HS-5 (cell line): Measurements from ENCODE around the gene WDR93.

Experiments
- DNase-seq: peaks from one replicate; pipeline ENCODE4 v3.0.0-alpha.2; 2012; ENCODE audit warnings: low read depth

Gene WDR93

GRCh38 chr15:89749526-89749925, 58.9 kb downstream of the WDR93 start:
- no peak for DNase-seq

DNA sequence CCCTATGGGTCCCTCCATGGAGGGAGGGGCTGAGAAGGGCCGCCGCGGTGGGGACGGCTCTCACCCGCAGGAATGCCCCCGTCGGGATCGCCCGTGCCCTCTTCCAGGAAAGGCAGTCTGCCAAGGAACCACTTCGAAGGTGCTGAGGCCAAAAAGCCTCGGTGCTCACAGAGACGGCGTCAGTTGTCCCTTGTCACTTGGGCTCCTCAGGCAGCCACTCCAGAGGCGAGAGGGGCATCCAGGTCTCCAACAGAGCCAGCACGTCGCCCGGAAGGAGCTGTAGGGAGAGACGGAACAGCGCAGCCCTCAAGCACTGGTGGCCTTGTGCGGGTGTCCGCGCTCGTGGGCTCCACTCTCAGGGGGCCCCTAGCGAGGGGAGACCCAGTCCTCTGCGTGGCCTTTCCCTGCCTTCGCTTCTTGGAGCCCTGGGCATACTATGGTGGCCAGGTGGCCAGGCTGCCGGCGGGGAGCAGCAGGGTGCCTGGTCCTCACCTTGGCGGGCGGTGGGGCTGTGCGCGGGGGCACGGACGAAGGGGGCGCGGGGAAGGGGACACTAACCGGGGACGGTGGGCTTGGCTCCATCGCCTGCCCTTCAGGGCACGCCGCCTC, 59.4 kb downstream of the WDR93 start:
- no peak for DNase-seq

- peak; percentile 53 for DNase-seq
These were observed 60.2 kb downstream of the WDR93 start, which contains the start of gene MESP1 for GRCh38 chr15:89750560-89751542. Gene MESP1, minus strand, starts transcription at chr15:89751249. Its CDS starts 18 bp downstream, at chr15:89751231.

DNA sequence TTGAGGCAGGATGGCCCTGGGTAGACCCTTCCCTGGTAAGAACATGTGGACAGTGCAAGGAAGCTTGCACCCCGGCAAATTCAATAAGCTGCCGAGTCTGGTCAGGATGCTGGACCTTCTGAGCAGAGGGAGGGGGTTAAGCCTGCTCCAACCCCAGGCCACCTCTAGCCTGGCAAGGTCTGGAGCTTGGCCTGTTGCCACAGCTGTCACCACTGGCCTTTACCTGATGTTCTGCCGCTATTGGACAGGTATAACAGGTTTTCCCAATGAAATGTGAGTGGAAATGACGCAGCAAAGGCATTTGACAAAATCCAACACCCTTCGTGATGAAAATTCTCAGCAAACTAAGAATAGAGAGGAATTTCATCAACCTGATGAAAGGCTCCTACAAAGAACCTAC, 61.1 kb downstream of the WDR93 start:
- no peak for DNase-seq

- DNase-seq: no peak
These were observed 63.2 kb downstream of the WDR93 start for GRCh38 chr15:89753855-89754254.

- no peak for DNase-seq
These were observed 63.9 kb downstream of the WDR93 start for GRCh38 chr15:89754361-89755154.

- DNase-seq: no peak
These were observed 65.1 kb downstream of the WDR93 start for GRCh38 chr15:89755701-89756100.

DNA sequence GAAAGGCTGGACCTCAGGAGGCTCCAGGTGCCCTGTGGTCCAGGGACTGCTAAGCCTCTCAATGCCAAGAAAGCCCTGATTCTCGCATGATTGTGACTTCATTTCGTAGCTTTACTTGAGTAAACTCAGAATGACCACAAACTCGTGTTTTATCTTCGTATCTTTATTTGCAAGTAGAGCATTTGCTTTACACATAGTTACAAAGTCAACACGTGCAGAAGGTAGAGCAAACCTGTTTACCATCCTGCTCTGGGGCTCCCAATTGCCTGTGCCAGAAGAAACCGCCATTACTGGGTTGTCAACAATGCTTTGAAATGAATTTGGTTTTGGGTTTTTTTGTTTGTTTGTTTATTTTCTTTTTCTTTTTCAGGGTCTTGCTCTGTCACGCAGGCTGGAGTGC, 66.3 kb downstream of the WDR93 start:
- no peak for DNase-seq

DNA sequence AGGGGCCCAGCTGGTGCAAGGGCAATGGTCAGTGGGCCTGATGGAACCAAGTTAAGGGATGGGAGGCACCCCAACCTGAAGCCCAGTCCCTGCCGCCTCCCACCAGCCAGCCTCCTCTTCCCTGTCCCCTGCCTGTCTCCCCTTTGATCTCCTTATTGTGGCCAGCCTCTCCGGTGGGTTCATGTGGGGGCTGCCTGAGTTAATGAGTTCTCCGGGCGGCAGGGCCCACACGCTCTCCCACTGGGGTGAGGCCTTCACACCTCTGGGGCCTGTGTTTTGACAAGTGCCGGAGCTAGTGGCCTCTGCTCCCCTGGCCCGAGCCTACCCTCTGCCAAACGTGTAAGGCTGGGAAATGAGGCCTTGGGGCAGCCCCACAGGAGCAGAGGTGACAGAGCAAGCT, 67.7 kb downstream of the WDR93 start:
- DNase-seq: no peak

- no peak for DNase-seq
These were observed 68.4 kb downstream of the WDR93 start for GRCh38 chr15:89758981-89759380.

DNA sequence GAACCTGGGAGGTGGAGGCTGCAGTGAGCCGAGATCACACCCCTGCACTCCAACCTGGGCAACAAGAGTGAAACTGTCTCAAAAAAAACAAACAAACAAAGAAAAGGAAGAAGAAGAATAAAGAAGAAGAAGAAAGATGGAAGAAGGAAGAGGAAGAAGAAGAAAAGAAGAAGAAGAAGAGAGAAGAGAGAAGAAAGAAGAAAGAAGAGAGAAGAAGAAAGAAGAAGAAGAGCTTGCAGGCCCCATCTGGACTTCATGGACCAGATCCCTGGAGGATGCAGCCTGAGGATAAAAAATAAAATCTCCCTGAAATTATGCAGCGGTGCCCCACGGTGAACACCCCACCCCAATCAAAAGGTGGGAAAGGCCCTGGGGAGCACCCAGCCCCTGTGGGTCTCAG, 69.2 kb downstream of the WDR93 start:
- DNase-seq: no peak

- DNase-seq: no peak
These were observed 69.8 kb downstream of the WDR93 start for GRCh38 chr15:89760303-89761008.

DNA sequence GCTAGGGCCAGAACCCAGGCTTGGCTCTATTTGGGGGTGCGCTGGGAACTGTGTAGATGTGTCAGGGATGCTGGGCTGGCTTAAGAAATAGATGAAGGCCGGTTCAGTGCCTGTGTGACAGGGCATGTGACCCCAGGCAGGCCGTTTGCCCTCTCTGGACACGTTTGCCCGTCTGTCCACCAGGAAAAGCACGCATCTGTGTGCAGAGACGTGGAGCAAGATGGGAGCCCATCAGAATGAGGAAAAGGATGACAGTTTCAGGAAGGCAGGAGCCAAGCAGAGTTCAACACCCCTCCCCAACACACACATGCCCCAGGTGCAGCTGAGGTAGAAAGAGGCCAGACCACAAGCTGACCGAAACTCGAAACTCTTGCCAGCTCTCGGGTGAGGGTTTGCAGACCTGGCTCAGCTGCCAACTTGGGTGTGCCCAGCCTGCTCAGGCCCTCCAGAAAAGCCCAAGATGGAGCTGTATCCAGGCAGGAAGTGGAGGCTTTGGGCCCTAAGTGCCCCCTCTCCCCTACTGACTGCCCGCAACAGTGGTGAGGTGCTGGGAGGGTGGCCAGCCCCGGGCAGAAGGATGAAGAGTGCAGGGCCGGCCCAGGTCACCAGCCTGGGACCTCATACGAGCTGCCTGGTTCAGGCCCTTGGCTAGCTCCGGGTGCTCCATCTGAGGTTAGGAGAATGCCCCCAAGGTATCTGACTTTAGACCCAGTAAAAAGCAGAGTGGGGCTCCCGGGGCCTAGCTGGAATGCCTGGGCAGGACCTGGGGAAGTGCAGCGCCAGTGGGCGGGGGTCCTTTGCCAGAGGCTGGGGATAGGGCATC, 70.6 kb downstream of the WDR93 start:
- DNase-seq: no peak

DNA sequence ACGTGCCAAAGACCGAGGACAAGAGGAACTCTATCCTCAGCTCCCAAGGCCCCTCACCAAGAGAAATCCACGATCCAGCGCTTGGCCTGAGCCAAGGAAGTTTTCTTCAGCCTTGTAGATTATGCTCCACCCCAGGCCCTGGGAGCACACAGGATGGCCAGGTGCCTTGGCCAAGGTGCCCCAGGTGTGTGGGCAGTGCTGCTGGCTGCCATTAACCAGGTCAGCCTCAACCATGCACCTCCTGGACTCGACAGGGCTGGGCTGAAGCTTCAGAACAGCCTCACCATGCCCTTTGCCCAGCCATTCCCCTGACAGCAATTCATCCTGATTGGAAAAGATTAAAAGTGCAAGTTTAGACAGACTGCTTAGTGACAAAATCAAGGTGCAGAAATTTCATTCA, 71.3 kb downstream of the WDR93 start:
- no peak for DNase-seq

DNA sequence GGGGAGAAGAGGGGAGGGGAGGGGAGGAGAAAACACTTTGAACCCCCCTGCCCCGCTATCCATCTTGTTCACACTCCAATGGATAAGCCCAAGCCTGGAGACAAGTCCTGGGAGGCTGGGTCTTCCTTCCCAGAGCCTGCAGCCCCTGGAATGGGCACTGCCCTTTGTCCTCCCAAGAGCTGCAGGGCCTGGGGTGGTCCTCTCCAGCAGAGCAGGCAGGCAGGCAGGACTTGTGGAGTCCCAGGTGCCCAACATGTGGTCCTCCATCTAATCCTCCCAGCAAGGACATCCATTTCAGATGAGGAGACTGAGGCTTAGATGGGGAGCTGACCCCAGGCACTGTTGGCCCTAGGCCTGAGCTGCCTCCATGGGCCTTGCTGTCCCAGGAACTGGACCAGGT, 75.1 kb downstream of the WDR93 start:
- no peak for DNase-seq

DNA sequence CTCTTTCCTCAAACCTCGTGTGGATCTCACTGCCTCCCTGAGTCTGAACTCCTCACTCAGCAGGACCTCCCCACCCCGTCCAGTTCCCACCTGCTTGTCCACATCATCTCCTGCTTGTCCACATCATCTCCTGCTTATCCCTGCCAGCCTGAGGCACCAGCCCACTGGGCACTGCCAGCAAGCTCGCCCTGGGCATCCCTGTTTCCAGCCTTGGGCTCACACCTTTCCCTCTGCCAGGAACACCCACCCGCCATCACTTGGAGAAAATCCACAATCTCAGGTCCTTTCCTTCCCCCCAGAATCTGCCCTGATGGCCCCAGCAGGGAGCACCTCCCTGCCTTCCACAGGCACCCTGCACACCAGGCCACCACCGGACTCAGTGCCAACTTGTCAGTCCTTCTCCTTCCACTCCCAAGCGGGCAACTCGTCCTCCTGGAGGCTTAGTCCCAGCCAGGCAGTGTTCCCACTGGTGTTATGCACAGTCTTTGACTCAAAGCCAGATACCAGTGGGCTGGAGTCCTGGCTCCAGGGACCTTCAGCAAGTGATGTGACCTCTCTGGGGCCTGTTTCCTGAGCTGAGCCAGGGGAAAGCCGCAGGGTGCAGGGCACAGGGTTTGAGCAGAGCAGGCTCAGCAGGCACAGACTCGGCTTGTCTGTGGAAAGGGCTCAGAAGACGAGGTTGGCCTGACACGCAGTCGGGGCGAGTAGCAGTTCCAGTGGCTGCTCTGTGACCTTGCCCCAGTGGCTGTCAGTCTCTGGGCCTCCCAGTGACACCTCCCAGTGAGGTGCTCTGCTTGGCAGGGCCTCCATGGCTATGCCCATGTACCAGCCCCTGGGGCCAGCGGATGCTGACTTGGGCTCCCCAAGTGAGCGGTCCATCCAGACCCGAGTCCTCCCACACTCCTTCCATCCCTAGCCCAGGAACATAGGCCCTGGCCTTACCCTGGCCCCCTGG, 76.0 kb downstream of the WDR93 start:
- DNase-seq: no peak

DNA sequence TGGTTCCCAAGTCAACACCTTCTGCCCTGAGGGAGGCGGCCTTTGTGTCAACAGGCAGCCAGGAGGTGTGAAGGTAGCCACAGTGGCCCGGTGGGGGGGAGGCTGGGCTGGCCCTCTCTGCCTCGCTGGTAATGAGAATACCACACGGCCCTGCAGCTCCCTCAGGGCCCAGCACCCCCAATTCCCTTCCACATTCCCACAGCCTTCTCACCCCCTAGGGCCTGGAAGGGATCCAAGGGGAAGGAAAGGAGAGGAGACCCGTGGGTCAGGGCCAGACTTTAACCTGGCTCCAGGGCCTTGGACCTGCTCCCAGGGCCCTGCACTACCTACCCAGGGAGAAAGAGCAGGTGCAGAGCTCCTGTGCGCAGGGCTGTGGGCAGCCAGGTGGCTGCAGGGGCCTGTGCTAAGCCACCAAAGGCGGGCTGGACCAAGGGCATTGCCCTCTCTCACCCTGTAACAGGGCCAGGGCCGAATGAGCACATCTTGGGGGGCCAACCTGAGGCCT, 76.9 kb downstream of the WDR93 start:
- no peak for DNase-seq

- no peak for DNase-seq
These were observed 77.5 kb downstream of the WDR93 start for GRCh38 chr15:89768071-89768500.

GRCh38 chr15:89769366-89769765, 78.8 kb downstream of the WDR93 start:
- no peak for DNase-seq

DNA sequence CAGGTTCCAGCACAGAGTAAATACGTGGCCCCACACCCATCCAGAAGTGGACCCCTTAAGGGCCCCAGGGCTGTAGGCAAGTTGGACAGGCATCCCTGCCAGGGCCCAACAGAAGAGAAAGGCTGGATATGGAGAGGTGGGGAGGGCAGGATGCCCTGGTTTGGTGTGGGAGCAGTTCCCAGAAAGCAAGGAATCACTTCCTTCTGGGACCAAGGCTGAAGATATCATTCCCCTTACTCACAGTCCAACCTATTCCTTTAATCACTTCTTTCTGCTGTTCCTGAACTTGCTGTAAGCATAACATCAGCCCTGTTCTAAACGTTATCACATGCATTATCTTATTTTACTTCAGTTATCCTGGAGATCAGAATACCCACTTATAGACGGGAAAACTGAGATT, 79.4 kb downstream of the WDR93 start:
- no peak for DNase-seq
